Measurements from ENCODE around the gene CRTC3.
"Not testable (repeated sequence)": the region's sequence is repeated elsewhere in the genome, so short reads cannot be mapped to it uniquely, and the experiment has no call there.

CRTC3 gene

GRCh38 chr15:90689326-90689961 is 159.7 kb downstream of the CRTC3 start:
- not testable (repeated sequence) for FAIRE-seq; DNase-seq (ENCODE audit: extremely low spot score, insufficient read length, low read depth)

GRCh38 chr15:90690585-90690984 is 160.9 kb downstream of the CRTC3 start:
- DNase-seq (ENCODE audit: extremely low spot score, insufficient read length, low read depth) (no peak), FAIRE-seq (no peak)

- FAIRE-seq = no peak
- DNase-seq (ENCODE audit: extremely low spot score, insufficient read length, low read depth) = no peak
Measured at GRCh38 chr15:90691369-90691768, 161.6 kb downstream of the CRTC3 start.

GRCh38 chr15:90691982-90692773 is 162.5 kb downstream of the CRTC3 start:
- DNase-seq (ENCODE audit: extremely low spot score, insufficient read length, low read depth) (no peak), FAIRE-seq (peak; percentile 78)

Data from GM18507 (cell line).